Measurements from ENCODE around the gene SLC38A3.
"Not testable (repeated sequence)": the region's sequence is repeated elsewhere in the genome, so short reads cannot be mapped to it uniquely, and the experiment has no call there.

SLC38A3 gene

GRCh38 chr3:50224639-50225038 is 19.6 kb downstream of the SLC38A3 start:
- Histone ChIP-seq H3K79me2 (ENCODE audit: insufficient read depth, low read depth) (no peaks in the 10 kb centered on the region), H3K27me3 (ENCODE audit: insufficient read depth, low read depth) (peaks cover 4% of the 10 kb centered on the region; the same call in 1 of the 2 replicates), H3K4me1 (ENCODE audit: low read depth, poor library complexity, severe bottlenecking) (peaks cover 4% of the 10 kb centered on the region), H4K20me1 (ENCODE audit: insufficient read depth) (no peaks in the 10 kb centered on the region), H2AFZ (ENCODE audit: low read depth) (no peak overlapping the region), H3K4me2 (no peak overlapping the region), H3K36me3 (ENCODE audit: insufficient read depth) (no peaks in the 10 kb centered on the region), H3K4me3 (IDR thresholded peaks at IDR 0.05; ENCODE audit: insufficient read depth, low read depth, low read length) (no peak overlapping the region), H3K9ac (no peak overlapping the region), H3K27ac (no peak overlapping the region)
- TF ChIP-seq CTCF (conservative IDR thresholded peaks at IDR 0.05; ENCODE audit: low read depth, low read length) = no peak

GRCh38 chr3:50226888-50227389 is 21.9 kb downstream of the SLC38A3 start:
- Histone ChIP-seq H3K79me2 (ENCODE audit: insufficient read depth, low read depth) (no peaks in the 10 kb centered on the region), H3K9ac (peak overlapping the region; percentile 37; the same call in 1 of the 2 replicates), H3K4me3 (IDR thresholded peaks at IDR 0.05; ENCODE audit: insufficient read depth, low read depth, low read length) (peak overlapping the region; percentile 28), H3K27me3 (ENCODE audit: insufficient read depth, low read depth) (0 out of 2 replicates have a peak, but pooled peaks cover 2% of the 10 kb centered on the region), H3K4me2 (peak overlapping the region; percentile 64), H3K36me3 (ENCODE audit: insufficient read depth) (no peaks in the 10 kb centered on the region), H2AFZ (ENCODE audit: low read depth) (peak overlapping the region; percentile 83), H3K27ac (no peak overlapping the region), H4K20me1 (ENCODE audit: insufficient read depth) (no peaks in the 10 kb centered on the region), H3K4me1 (ENCODE audit: low read depth, poor library complexity, severe bottlenecking) (peaks cover 4% of the 10 kb centered on the region)
- TF ChIP-seq CTCF (conservative IDR thresholded peaks at IDR 0.05; ENCODE audit: low read depth, low read length) = no peak

- Histone ChIP-seq H3K4me3 (IDR thresholded peaks at IDR 0.05; ENCODE audit: insufficient read depth, low read depth, low read length) (peak overlapping the region; percentile 28), H3K4me2 (peak overlapping the region; percentile 78), H3K36me3 (ENCODE audit: insufficient read depth) (no peaks in the 10 kb centered on the region), H3K4me1 (ENCODE audit: low read depth, poor library complexity, severe bottlenecking) (peaks cover 4% of the 10 kb centered on the region), H3K9ac (peak overlapping the region; percentile 37; the same call in 1 of the 2 replicates), H3K79me2 (ENCODE audit: insufficient read depth, low read depth) (no peaks in the 10 kb centered on the region), H3K27ac (no peak overlapping the region; the same call in 1 of the 2 replicates), H3K27me3 (ENCODE audit: insufficient read depth, low read depth) (0 out of 2 replicates have a peak, but pooled peaks cover 2% of the 10 kb centered on the region), H4K20me1 (ENCODE audit: insufficient read depth) (no peaks in the 10 kb centered on the region), H2AFZ (ENCODE audit: low read depth) (peak overlapping the region; percentile 83)
- TF ChIP-seq CTCF (conservative IDR thresholded peaks at IDR 0.05; ENCODE audit: low read depth, low read length) = 0 out of 2 replicates have a peak, but pooled peaks have one; percentile 37
These were observed 22.5 kb downstream of the SLC38A3 start for GRCh38 chr3:50227390-50228183.

- not testable (repeated sequence) for H3K79me2 ChIP-seq (ENCODE audit: insufficient read depth, low read depth); H4K20me1 ChIP-seq (ENCODE audit: insufficient read depth); H3K36me3 ChIP-seq (ENCODE audit: insufficient read depth); H3K27me3 ChIP-seq (ENCODE audit: insufficient read depth, low read depth); H3K27ac ChIP-seq; H3K9ac ChIP-seq; H3K4me1 ChIP-seq (ENCODE audit: low read depth, poor library complexity, severe bottlenecking)
- H2AFZ ChIP-seq (ENCODE audit: low read depth) = 0 out of 2 replicates have a peak overlapping the region, but pooled peaks have one; percentile 41
- H3K4me3 ChIP-seq (IDR thresholded peaks at IDR 0.05; ENCODE audit: insufficient read depth, low read depth, low read length) = peak overlapping the region; percentile 28
- peak overlapping the region; percentile 78 for H3K4me2 ChIP-seq
These were observed 23.2 kb downstream of the SLC38A3 start for GRCh38 chr3:50228184-50228763.
